IMR-90 (cell line): ENCODE data around the gene ZNF532. TPM values are rescaled to one million over a fixed set of nuclear protein-coding genes. Genes with fewer than 3 reads are reported as not detected.

Source experiments
- ATAC-seq: fragments of 200-7000 bp; cut with Tn5 transposase; 2 replicates; pipeline ENCODE4 v1.9.1; 2020; ENCODE audit warnings: low read depth, mild to moderate bottlenecking, moderate library complexity
- BruUV-seq: library from RNA; stranded (reverse); fragments of 400-500 nt; replicated peaks from 2 replicates; lab custom pipeline; 2021; lab: Mats Ljungman, UMichigan
- CTCF ChIA-PET: fragments of 300-600 bp; formaldehyde crosslinking; extraction: SDS; loops from one replicate; lab custom pipeline; 2021; ENCODE audit warnings: antibody characterized with exemption; lab: Yijun Ruan, JAX
- POLR2A ChIA-PET: fragments of 300-600 bp; sonication (Branson Sonifier 250); formaldehyde crosslinking; loops from one replicate; lab custom pipeline; 2022; ENCODE audit warnings: antibody characterized with exemption; ENCODE audit not compliant: unreplicated experiment; lab: Charles Lee
- DNase-seq: peaks from one replicate; pipeline ENCODE4 v3.0.0; 2013
- H2AFZ ChIP-seq: replicated peaks from 2 replicates; pipeline ENCODE3; 2013; ENCODE audit warnings: low read length, mild to moderate bottlenecking; ENCODE audit not compliant: poor library complexity
- H2AK5ac ChIP-seq: 2 replicates; pipeline ENCODE4 v1.6.1; 2013; ENCODE audit warnings: low read depth, low read length, inconsistent platforms
- H2AK9ac ChIP-seq: replicated peaks from 2 replicates; pipeline ENCODE3; 2013; ENCODE audit warnings: mild to moderate bottlenecking, low read depth, low read length, moderate library complexity; ENCODE audit not compliant: poor library complexity
- H2BK120ac ChIP-seq: 2 replicates; pipeline ENCODE4 v1.6.1; 2013; ENCODE audit warnings: low read depth, low read length, inconsistent platforms
- H2BK15ac ChIP-seq: 3 replicates; pipeline ENCODE4 v1.6.1; 2013; ENCODE audit warnings: low read depth, low read length, inconsistent platforms
- H2BK20ac ChIP-seq: 2 replicates; pipeline ENCODE4 v1.6.1; 2013; ENCODE audit warnings: low read depth, mild to moderate bottlenecking, inconsistent platforms, low read length, moderate library complexity
- H2BK5ac ChIP-seq: 2 replicates; pipeline ENCODE4 v1.6.1; 2013; ENCODE audit warnings: mild to moderate bottlenecking, low read depth, low read length, inconsistent platforms; ENCODE audit not compliant: poor library complexity, severe bottlenecking
- H3K14ac ChIP-seq: replicated peaks from 2 replicates; pipeline ENCODE4 v1.6.1; 2013; ENCODE audit warnings: low read depth, low read length, inconsistent platforms
- H3K18ac ChIP-seq: 2 replicates; pipeline ENCODE4 v1.6.1; 2013; ENCODE audit warnings: low read depth, low read length, control low read depth
- H3K23ac ChIP-seq: 2 replicates; pipeline ENCODE4 v1.6.1; 2013; ENCODE audit warnings: low read depth, low read length, inconsistent platforms
- H3K27ac ChIP-seq: 2 replicates; pipeline ENCODE4 v1.5.1; 2013; ENCODE audit warnings: mild to moderate bottlenecking, control low read depth, low read length; ENCODE audit not compliant: insufficient read depth
- H3K27me3 ChIP-seq: 2 replicates; pipeline ENCODE4 v1.6.1; 2013; ENCODE audit warnings: low read length; ENCODE audit not compliant: control insufficient read depth, insufficient read depth
- H3K36me3 ChIP-seq: 2 replicates; pipeline ENCODE4 v1.6.1; 2013; ENCODE audit warnings: low read length, mixed read lengths; ENCODE audit not compliant: control insufficient read depth, insufficient read depth
- H3K4ac ChIP-seq: 2 replicates; pipeline ENCODE4 v1.6.1; 2013; ENCODE audit warnings: low read depth, low read length, inconsistent platforms
- H3K4me1 ChIP-seq: 2 replicates; pipeline ENCODE4 v1.6.1; 2013; ENCODE audit warnings: low read length, mixed read lengths; ENCODE audit not compliant: control insufficient read depth, insufficient read depth
- H3K4me2 ChIP-seq: 2 replicates; pipeline ENCODE4 v1.6.1; 2013; ENCODE audit warnings: low read depth, mild to moderate bottlenecking, control low read depth, low read length, moderate library complexity
- H3K4me3 ChIP-seq: 2 replicates; pipeline ENCODE4 v1.5.1; 2013; ENCODE audit warnings: low read depth, mild to moderate bottlenecking, control low read depth, low read length, moderate library complexity; ENCODE audit not compliant: insufficient read depth
- H3K56ac ChIP-seq: 2 replicates; pipeline ENCODE4 v1.6.1; 2013; ENCODE audit warnings: low read length, inconsistent platforms; ENCODE audit not compliant: insufficient read depth; ENCODE audit errors: extremely low read depth
- H3K79me1 ChIP-seq, 2 experiments: 2 replicates each; pipeline ENCODE4 v1.6.1; 2013; ENCODE audit warnings: low read length in 2 of 2, inconsistent platforms in 1 of 2, low read depth in 1 of 2
- H3K9ac ChIP-seq: 2 replicates; pipeline ENCODE4 v1.6.1; 2013; ENCODE audit warnings: low read depth, low read length, control low read depth
- H3K9me1 ChIP-seq: 2 replicates; pipeline ENCODE4 v1.6.1; 2013; ENCODE audit warnings: low read length, inconsistent platforms; ENCODE audit not compliant: insufficient read depth
- H3K9me3 ChIP-seq: 2 replicates; pipeline ENCODE4 v1.6.1; 2013; ENCODE audit warnings: low read length; ENCODE audit not compliant: control insufficient read depth, insufficient read depth
- H4K20me1 ChIP-seq: 2 replicates; pipeline ENCODE4 v1.6.1; 2013; ENCODE audit warnings: low read length, inconsistent platforms; ENCODE audit not compliant: insufficient read depth
- H4K5ac ChIP-seq: 2 replicates; pipeline ENCODE4 v1.6.1; 2013; ENCODE audit warnings: mild to moderate bottlenecking, low read depth, low read length, control low read depth
- H4K8ac ChIP-seq, 2 experiments: 2 replicates each; pipeline ENCODE4 v1.6.1; 2013; ENCODE audit warnings: low read depth in 2 of 2, low read length in 2 of 2, control low read depth in 1 of 2, inconsistent platforms in 1 of 2
- H4K91ac ChIP-seq: 2 replicates; pipeline ENCODE4 v1.6.1; 2013; ENCODE audit warnings: low read depth, low read length, inconsistent platforms; ENCODE audit not compliant: insufficient read depth
- BHLHE40 ChIP-seq: fragments of 150-350 bp; IDR thresholded peaks from 2 replicates; pipeline ENCODE4 v1.6.1; 2016; ENCODE audit warnings: mild to moderate bottlenecking, low read depth, low read length
- CEBPB ChIP-seq: IDR thresholded peaks from 2 replicates; pipeline ENCODE4 v1.6.1; 2012; ENCODE audit warnings: low read depth, low read length, improper control_type of control experiment
- ELK1 ChIP-seq: fragments of 150-350 bp; IDR thresholded peaks from 2 replicates; pipeline ENCODE4 v1.6.1; 2016; ENCODE audit warnings: low read depth, mild to moderate bottlenecking, low read length, moderate library complexity, borderline replicate concordance
- MAFK ChIP-seq: IDR thresholded peaks from 2 replicates; pipeline ENCODE4 v1.6.1; 2012; ENCODE audit warnings: low read depth, low read length, improper control_type of control experiment
- MAZ ChIP-seq: IDR thresholded peaks from 2 replicates; pipeline ENCODE4 v1.6.1; 2012; ENCODE audit warnings: low read depth, mild to moderate bottlenecking, low read length, improper control_type of control experiment, moderate library complexity, borderline replicate concordance
- MXI1 ChIP-seq: IDR thresholded peaks from 2 replicates; pipeline ENCODE4 v1.6.1; 2012; ENCODE audit warnings: low read depth, mild to moderate bottlenecking, low read length, moderate library complexity, borderline replicate concordance
- NFE2L2 ChIP-seq: fragments of 150-350 bp; IDR thresholded peaks from 2 replicates; pipeline ENCODE4 v1.6.1; 2016; ENCODE audit warnings: low read depth, mild to moderate bottlenecking, low read length
- POLR2A ChIP-seq: IDR thresholded peaks from 2 replicates; pipeline ENCODE4 v1.6.1; 2012; ENCODE audit warnings: mild to moderate bottlenecking, low read depth, low read length
- RCOR1 ChIP-seq: IDR thresholded peaks from 2 replicates; pipeline ENCODE4 v1.6.1; 2012; ENCODE audit warnings: mild to moderate bottlenecking, low read length, improper control_type of control experiment; ENCODE audit not compliant: insufficient replicate concordance
- RFX5 ChIP-seq: IDR thresholded peaks from 2 replicates; pipeline ENCODE4 v1.8.0; 2012; ENCODE audit warnings: low read depth, mild to moderate bottlenecking, low read length, moderate library complexity
- USF2 ChIP-seq: fragments of 150-350 bp; IDR thresholded peaks from 2 replicates; pipeline ENCODE4 v1.6.1; 2017; ENCODE audit warnings: mild to moderate bottlenecking, antibody characterized with exemption, low read length, low read depth
- WGBS, 2 experiments: methylation state at CpG; one replicate each; pipeline versions ENCODE4 v1.1.5 to v1.1.7; 2013; ENCODE audit warnings: missing lambda C conversion rate in 2 of 2; ENCODE audit not compliant: insufficient read length in 1 of 2; ENCODE audit errors: extremely low coverage in 2 of 2; 5-methylcytosine and 5-hydroxymethylcytosine counted together
- dilution Hi-C: fragments of 300-500 bp; cut with HindIII; formaldehyde crosslinking; loops from one replicate; pipeline ENCODE4 v1.14.3; 2018; ENCODE audit warnings: low sequenced_read_pairs; ENCODE audit not compliant: unreplicated experiment
- in situ Hi-C: fragments of 300-500 bp; cut with MboI; formaldehyde crosslinking; loops from 3 replicates; pipeline ENCODE4 v1.14.3; 2019; ENCODE audit warnings: low sequenced_read_pairs, inconsistent platforms, mixed read lengths
- intact Hi-C: fragments of 100-400 bp; cut with micrococcal nuclease; formaldehyde crosslinking; loops from 2 replicates; pipeline ENCODE4 v1.10.0; 2022
- polyA plus RNA-seq, 3 experiments: library from polyadenylated mRNA; depleted of rRNA; stranded (reverse); fragments of >200 nt; gene quantifications; 2 replicates each; pipeline ENCODE4 v1.2.3, GENCODE V29; 2012; ENCODE audit warnings: low replicate concordance in 1 of 3
- total RNA-seq: library from RNA; depleted of rRNA; stranded (reverse); fragments of >200 nt; gene quantifications from 2 replicates; pipeline ENCODE4 v1.2.3, GENCODE V29; 2012

ZNF532 gene
- total and polyA plus RNA-seq, 2 of the 4 experiments (the other 2 are of a cell fraction), result 29.9 to 45.8 TPM

- peaks cover 8% of the 10 kb centered on the region for H3K36me3 ChIP-seq
- no peak overlapping the region for H4K91ac ChIP-seq
These were observed 20.0 kb downstream of the ZNF532 start for GRCh38 chr18:58884680-58885079.

More at GRCh38 chr18:58884680-58885079, 20.0 kb downstream of the ZNF532 start:
- no peak overlapping the region for H3K56ac ChIP-seq
- H4K5ac ChIP-seq, result no peak overlapping the region
- no peak for TF ChIP-seq MXI1
- no peak for TF ChIP-seq MAFK
- no peak for TF ChIP-seq MAZ
- no peak for TF ChIP-seq USF2
- no peak for TF ChIP-seq NFE2L2
- no peak for TF ChIP-seq RCOR1
- no peak for TF ChIP-seq CEBPB
- no peak for TF ChIP-seq RFX5
- no peak for TF ChIP-seq ELK1
- TF ChIP-seq BHLHE40, result no peak
- no peak for TF ChIP-seq POLR2A
- H3K9ac ChIP-seq, result no peak overlapping the region
- H3K14ac ChIP-seq, result no peak overlapping the region
- ChIA-PET CTCF (interaction anchor here (0.6 kb wide), 1 partner anchor 85 kb away, joined by 3 read pairs; no protein-coding TSS in a partner anchor), POLR2A (no interaction called here)
- peaks cover 21% of the 10 kb centered on the region for H3K9me1 ChIP-seq
- no peak overlapping the region for H2BK5ac ChIP-seq
- H2AK9ac ChIP-seq, result no peak overlapping the region
- no peaks in the 10 kb centered on the region for H3K27me3 ChIP-seq
- H3K27ac ChIP-seq, result no peak overlapping the region
- no peak overlapping the region for H3K4me2 ChIP-seq
- no peak overlapping the region for H2AK5ac ChIP-seq
- no TSS peak for BruUV-seq
- no peak overlapping the region for H3K18ac ChIP-seq
- no peak overlapping the region for H4K8ac ChIP-seq
- no peak overlapping the region for H3K4ac ChIP-seq
- no peak overlapping the region for H2AFZ ChIP-seq
- peaks cover 22 to 59% of the 10 kb centered on the region in 2 experiments for H3K79me1 ChIP-seq
- no peak overlapping the region for H3K23ac ChIP-seq
- no peak overlapping the region for H2BK120ac ChIP-seq
- dilution Hi-C loops, result no loop called here
- ATAC-seq (no peak), DNase-seq (no peak)
- H2BK20ac ChIP-seq, result no peak overlapping the region
- peaks cover 17% of the 10 kb centered on the region for H3K4me1 ChIP-seq
- intact Hi-C loops, result no loop called here
- in situ Hi-C loops, result no loop called here
- no peaks in the 10 kb centered on the region for H4K20me1 ChIP-seq
- WGBS, 2 experiments, result no CpG with 5 or more reads among the region's 5 CpGs
- no peak overlapping the region for H2BK15ac ChIP-seq
- no peak overlapping the region for H3K4me3 ChIP-seq
- no peaks in the 10 kb centered on the region for H3K9me3 ChIP-seq
